HEK293 (cell line): ENCODE data around the gene SPAG5.

Experiments
- CTCF ChIA-PET: fragments of 350-600 bp; formaldehyde crosslinking; extraction: SDS; loops from one replicate; lab custom pipeline; 2021; ENCODE audit warnings: antibody characterized with exemption; lab: Yijun Ruan, JAX
- POLR2A ChIA-PET: fragments of 300-600 bp; formaldehyde crosslinking; extraction: SDS; loops from one replicate; lab custom pipeline; 2020; ENCODE audit warnings: antibody characterized with exemption, inconsistent platforms; lab: Yijun Ruan, JAX
- H3K27ac ChIP-seq: fragments of 200-500 bp; sonication (Bioruptor generic); 2 replicates; pipeline ENCODE4 v1.5.1; 2014; ENCODE audit warnings: low read depth, low read length, control low read depth, inconsistent platforms; ENCODE audit errors: extremely low read depth
- H3K36me3 ChIP-seq, 2 experiments: fragments of 200-500 bp in 1 of 2; sonication (Bioruptor generic) in 1 of 2; 1 replicate in 1 of 2; 2 replicates in 1 of 2; pipeline ENCODE4 v1.5.1; 2014 to 2017; ENCODE audit warnings: inconsistent platforms in 2 of 2, low read length in 2 of 2; ENCODE audit not compliant: control insufficient read depth in 2 of 2, insufficient read depth in 1 of 2
- H3K4me1 ChIP-seq: fragments of 200-500 bp; sonication (Bioruptor generic); 2 replicates; pipeline ENCODE4 v1.5.1; 2014; ENCODE audit warnings: mild to moderate bottlenecking, low read length, inconsistent platforms; ENCODE audit not compliant: control insufficient read depth, insufficient read depth
- H3K4me3 ChIP-seq: 2 replicates; pipeline ENCODE4 v1.5.1; 2011; ENCODE audit warnings: low read depth, mild to moderate bottlenecking, control low read depth, low read length, moderate library complexity
- H3K9me3 ChIP-seq: fragments of 200-500 bp; sonication (Bioruptor generic); 2 replicates; pipeline ENCODE4 v1.5.1; 2014; ENCODE audit warnings: low read depth, low read length, inconsistent platforms; ENCODE audit not compliant: control insufficient read depth, insufficient read depth
- ATF2 ChIP-seq: fragments of 450-650 bp; formaldehyde crosslinking; IDR thresholded peaks from 2 replicates; pipeline ENCODE4 v1.5.1; 2016; ENCODE audit warnings: missing biosample characterization, missing genetic modification characterization, low read depth
- FEZF1 ChIP-seq: fragments of 450-650 bp; formaldehyde crosslinking; IDR thresholded peaks from 2 replicates; pipeline ENCODE4 v1.5.1; 2016; ENCODE audit warnings: missing biosample characterization, missing genetic modification characterization
- PATZ1 ChIP-seq: fragments of 450-650 bp; formaldehyde crosslinking; IDR thresholded peaks from 2 replicates; pipeline ENCODE4 v1.5.1; 2016; ENCODE audit warnings: missing biosample characterization, missing genetic modification characterization
- REST ChIP-seq: fragments of 450-650 bp; formaldehyde crosslinking; IDR thresholded peaks from 2 replicates; pipeline ENCODE4 v1.5.1; 2016; ENCODE audit warnings: missing biosample characterization, missing genetic modification characterization
- ZIC2 ChIP-seq: fragments of 450-650 bp; formaldehyde crosslinking; IDR thresholded peaks from 2 replicates; pipeline ENCODE4 v1.5.1; 2016; ENCODE audit warnings: missing biosample characterization, missing genetic modification characterization
- ZNF121 ChIP-seq: fragments of 450-650 bp; formaldehyde crosslinking; IDR thresholded peaks from 2 replicates; pipeline ENCODE4 v1.5.1; 2016; ENCODE audit warnings: missing biosample characterization, missing genetic modification characterization
- ZNF133 ChIP-seq: fragments of 450-650 bp; formaldehyde crosslinking; IDR thresholded peaks from 2 replicates; pipeline ENCODE4 v1.5.1; 2016; ENCODE audit warnings: missing biosample characterization, missing genetic modification characterization
- ZNF18 ChIP-seq: fragments of 450-650 bp; formaldehyde crosslinking; IDR thresholded peaks from 2 replicates; pipeline ENCODE4 v1.5.1; 2016; ENCODE audit warnings: missing biosample characterization, missing genetic modification characterization
- ZNF426 ChIP-seq: fragments of 450-650 bp; formaldehyde crosslinking; IDR thresholded peaks from 2 replicates; pipeline ENCODE4 v1.5.1; 2017; ENCODE audit warnings: missing biosample characterization, missing genetic modification characterization, mild to moderate bottlenecking, inconsistent platforms, moderate library complexity
- ZNF529 ChIP-seq: fragments of 450-650 bp; formaldehyde crosslinking; IDR thresholded peaks from 2 replicates; pipeline ENCODE4 v1.5.1; 2017; ENCODE audit warnings: missing genetic modification characterization, missing biosample characterization; ENCODE audit not compliant: insufficient replicate concordance
- ZNF654 ChIP-seq: fragments of 450-650 bp; formaldehyde crosslinking; IDR thresholded peaks from 2 replicates; pipeline ENCODE4 v1.5.1; 2016; ENCODE audit warnings: low read depth, missing biosample characterization, missing genetic modification characterization
- ZNF677 ChIP-seq: fragments of 450-650 bp; IDR thresholded peaks from 2 replicates; pipeline ENCODE4 v1.5.0; 2018; ENCODE audit warnings: missing biosample characterization, mild to moderate bottlenecking, missing genetic modification characterization, moderate library complexity
- ZNF692 ChIP-seq: fragments of 450-650 bp; formaldehyde crosslinking; IDR thresholded peaks from 2 replicates; pipeline ENCODE4 v1.5.1; 2016; ENCODE audit warnings: missing biosample characterization, missing genetic modification characterization
- ZNF830 ChIP-seq: fragments of 450-650 bp; IDR thresholded peaks from 2 replicates; pipeline ENCODE4 v1.5.0; 2018; ENCODE audit warnings: missing biosample characterization, missing genetic modification characterization, low read depth, mild to moderate bottlenecking, moderate library complexity
- TF ChIP-seq, protein P1 (sequence below): fragments of 450-650 bp; formaldehyde crosslinking; conservative IDR thresholded peaks from 2 replicates; pipeline ENCODE4 v1.5.1; 2016; ENCODE audit warnings: low read depth, missing biosample characterization, missing genetic modification characterization
- TF ChIP-seq, protein P2 (sequence below): fragments of 450-650 bp; formaldehyde crosslinking; IDR thresholded peaks from 2 replicates; pipeline ENCODE4 v1.5.1; 2016; ENCODE audit warnings: missing biosample characterization, missing genetic modification characterization
- TF ChIP-seq, protein P3 (sequence below): fragments of 450-650 bp; formaldehyde crosslinking; IDR thresholded peaks from 2 replicates; pipeline ENCODE4 v1.5.1; 2016; ENCODE audit warnings: missing biosample characterization, missing genetic modification characterization

SPAG5 gene

DNA sequence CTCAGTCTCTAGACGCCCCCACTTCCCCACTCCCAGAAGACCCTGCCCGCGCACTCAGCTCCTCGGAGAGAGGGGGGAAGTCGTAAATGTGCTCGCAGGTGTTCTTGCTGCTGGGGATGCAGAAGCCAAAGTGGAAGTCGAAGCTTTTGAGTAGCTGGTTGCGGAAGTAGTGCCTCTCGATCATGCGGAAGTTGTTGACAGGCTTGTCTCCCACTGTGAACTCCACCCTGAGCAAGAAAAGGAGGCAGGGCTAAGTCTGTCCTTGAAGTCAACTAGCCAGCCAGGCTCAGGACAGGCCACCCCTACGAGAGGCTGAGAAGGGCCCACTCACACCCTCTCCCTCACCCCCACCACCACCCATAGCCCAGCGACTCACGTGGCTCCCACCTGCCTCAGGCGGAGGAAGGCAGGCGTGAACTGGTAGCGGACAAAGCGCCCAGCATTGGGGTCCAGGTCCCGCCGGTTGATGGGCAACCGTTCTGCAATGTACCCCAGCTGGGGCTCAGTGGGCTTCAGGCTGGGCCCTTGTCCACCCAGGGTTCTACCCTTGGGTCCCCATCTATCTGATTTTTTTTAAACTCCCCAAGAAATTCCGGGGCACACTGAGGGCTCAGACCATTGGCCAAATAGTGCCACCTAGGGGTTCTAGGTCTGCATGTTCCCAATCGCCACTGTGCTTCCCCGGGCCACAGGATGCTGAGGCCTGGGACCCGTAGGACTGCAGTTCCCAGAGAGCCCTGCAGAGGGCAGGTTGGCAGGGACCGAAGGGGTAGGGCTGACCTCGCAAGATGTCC lies 51.0 kb downstream of the SPAG5 start:
- peaks cover 10% of the 10 kb centered on the region for H3K4me1 ChIP-seq
- ChIA-PET POLR2A (interaction anchor here (1.1 to 8.9 kb wide), 2 partner anchors 24 to 97 kb away, joined by 3 to 68 read pairs; partner anchors contain the start of genes BLTP2 and PIGS), CTCF (interaction anchor here (0.6 to 6.8 kb wide), 29 partner anchors 8 to 511 kb away, joined by 3 to 46 read pairs (median 4); partner anchors contain the start of genes PIGS and RSKR)
- TF ChIP-seq ZNF692 (tag by site-specific recombination) (no peak), ZIC2 (no peak), ZNF426 (no peak), PATZ1 (tag by site-specific recombination) (no peak), FEZF1 (tag by site-specific recombination) (no peak), ZNF677 (tag by site-specific recombination) (no peak), ZNF830 (no peak), ZNF133 (tag by site-specific recombination) (no peak), ZNF654 (peak; percentile 35), ZNF18 (0 out of 2 replicates have a peak, but pooled peaks have one; percentile 16), ZNF121 (no peak), ATF2 (tag by site-specific recombination) (no peak), ZNF529 (no peak), REST (tag by site-specific recombination) (no peak)
- TF ChIP-seq, protein P1, sequence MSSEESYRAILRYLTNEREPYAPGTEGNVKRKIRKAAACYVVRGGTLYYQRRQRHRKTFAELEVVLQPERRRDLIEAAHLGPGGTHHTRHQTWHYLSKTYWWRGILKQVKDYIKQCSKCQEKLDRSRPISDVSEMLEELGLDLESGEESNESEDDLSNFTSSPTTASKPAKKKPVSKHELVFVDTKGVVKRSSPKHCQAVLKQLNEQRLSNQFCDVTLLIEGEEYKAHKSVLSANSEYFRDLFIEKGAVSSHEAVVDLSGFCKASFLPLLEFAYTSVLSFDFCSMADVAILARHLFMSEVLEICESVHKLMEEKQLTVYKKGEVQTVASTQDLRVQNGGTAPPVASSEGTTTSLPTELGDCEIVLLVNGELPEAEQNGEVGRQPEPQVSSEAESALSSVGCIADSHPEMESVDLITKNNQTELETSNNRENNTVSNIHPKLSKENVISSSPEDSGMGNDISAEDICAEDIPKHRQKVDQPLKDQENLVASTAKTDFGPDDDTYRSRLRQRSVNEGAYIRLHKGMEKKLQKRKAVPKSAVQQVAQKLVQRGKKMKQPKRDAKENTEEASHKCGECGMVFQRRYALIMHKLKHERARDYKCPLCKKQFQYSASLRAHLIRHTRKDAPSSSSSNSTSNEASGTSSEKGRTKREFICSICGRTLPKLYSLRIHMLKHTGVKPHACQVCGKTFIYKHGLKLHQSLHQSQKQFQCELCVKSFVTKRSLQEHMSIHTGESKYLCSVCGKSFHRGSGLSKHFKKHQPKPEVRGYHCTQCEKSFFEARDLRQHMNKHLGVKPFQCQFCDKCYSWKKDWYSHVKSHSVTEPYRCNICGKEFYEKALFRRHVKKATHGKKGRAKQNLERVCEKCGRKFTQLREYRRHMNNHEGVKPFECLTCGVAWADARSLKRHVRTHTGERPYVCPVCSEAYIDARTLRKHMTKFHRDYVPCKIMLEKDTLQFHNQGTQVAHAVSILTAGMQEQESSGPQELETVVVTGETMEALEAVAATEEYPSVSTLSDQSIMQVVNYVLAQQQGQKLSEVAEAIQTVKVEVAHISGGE (tag by site-specific recombination) = no peak
- TF ChIP-seq, protein P2, sequence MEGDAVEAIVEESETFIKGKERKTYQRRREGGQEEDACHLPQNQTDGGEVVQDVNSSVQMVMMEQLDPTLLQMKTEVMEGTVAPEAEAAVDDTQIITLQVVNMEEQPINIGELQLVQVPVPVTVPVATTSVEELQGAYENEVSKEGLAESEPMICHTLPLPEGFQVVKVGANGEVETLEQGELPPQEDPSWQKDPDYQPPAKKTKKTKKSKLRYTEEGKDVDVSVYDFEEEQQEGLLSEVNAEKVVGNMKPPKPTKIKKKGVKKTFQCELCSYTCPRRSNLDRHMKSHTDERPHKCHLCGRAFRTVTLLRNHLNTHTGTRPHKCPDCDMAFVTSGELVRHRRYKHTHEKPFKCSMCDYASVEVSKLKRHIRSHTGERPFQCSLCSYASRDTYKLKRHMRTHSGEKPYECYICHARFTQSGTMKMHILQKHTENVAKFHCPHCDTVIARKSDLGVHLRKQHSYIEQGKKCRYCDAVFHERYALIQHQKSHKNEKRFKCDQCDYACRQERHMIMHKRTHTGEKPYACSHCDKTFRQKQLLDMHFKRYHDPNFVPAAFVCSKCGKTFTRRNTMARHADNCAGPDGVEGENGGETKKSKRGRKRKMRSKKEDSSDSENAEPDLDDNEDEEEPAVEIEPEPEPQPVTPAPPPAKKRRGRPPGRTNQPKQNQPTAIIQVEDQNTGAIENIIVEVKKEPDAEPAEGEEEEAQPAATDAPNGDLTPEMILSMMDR = peak; percentile 91
- TF ChIP-seq, protein P3, sequence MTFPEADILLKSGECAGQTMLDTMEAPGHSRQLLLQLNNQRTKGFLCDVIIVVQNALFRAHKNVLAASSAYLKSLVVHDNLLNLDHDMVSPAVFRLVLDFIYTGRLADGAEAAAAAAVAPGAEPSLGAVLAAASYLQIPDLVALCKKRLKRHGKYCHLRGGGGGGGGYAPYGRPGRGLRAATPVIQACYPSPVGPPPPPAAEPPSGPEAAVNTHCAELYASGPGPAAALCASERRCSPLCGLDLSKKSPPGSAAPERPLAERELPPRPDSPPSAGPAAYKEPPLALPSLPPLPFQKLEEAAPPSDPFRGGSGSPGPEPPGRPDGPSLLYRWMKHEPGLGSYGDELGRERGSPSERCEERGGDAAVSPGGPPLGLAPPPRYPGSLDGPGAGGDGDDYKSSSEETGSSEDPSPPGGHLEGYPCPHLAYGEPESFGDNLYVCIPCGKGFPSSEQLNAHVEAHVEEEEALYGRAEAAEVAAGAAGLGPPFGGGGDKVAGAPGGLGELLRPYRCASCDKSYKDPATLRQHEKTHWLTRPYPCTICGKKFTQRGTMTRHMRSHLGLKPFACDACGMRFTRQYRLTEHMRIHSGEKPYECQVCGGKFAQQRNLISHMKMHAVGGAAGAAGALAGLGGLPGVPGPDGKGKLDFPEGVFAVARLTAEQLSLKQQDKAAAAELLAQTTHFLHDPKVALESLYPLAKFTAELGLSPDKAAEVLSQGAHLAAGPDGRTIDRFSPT (tag by site-specific recombination) = 0 out of 2 replicates have a peak, but pooled peaks have one; percentile 11

More for the DNA sequence above, 51.0 kb downstream of the SPAG5 start:
- Histone ChIP-seq H3K9me3 (no peaks in the 10 kb centered on the region), H3K36me3 (peaks cover 5 to 23% of the 10 kb centered on the region in 2 experiments), H3K27ac (no peak overlapping the region), H3K4me3 (no peak overlapping the region)
